GM18907 (cell line): Measurements from ENCODE around the gene CFAP119.
"Not testable (repeated sequence)": the region's sequence is repeated elsewhere in the genome, so short reads cannot be mapped to it uniquely, and the experiment has no call there.

Experiments
- ATAC-seq: cut with Tn5 transposase; IDR thresholded peaks from one replicate; pipeline ENCODE4 v1.9.1; 2021; ENCODE audit warnings: mild to moderate bottlenecking, moderate library complexity; ENCODE audit not compliant: unreplicated experiment

The CFAP119 gene

GRCh38 chr16:30761928-30762902, at the start of gene CFAP119, which contains the start of gene RNF40:
Gene CFAP119, minus strand, starts transcription at chr16:30762062. Its CDS starts 314 bp downstream, at chr16:30761748.
Gene RNF40, plus strand, starts transcription at chr16:30762322. Its CDS starts 224 bp downstream, at chr16:30762546.
- ATAC-seq, result peak; percentile 86

- ATAC-seq, result not testable (repeated sequence)
Measured at GRCh38 chr16:30809675-30810074, 47.8 kb upstream of the CFAP119 start.

GRCh38 chr16:30808890-30809426, 47.1 kb upstream of the CFAP119 start:
- ATAC-seq, result not testable (repeated sequence)

GRCh38 chr16:30808146-30808545, 46.3 kb upstream of the CFAP119 start:
- no peak for ATAC-seq

GRCh38 chr16:30805370-30806169, 43.7 kb upstream of the CFAP119 start:
- peak; percentile 53 for ATAC-seq

GRCh38 chr16:30805056-30805369, 43.2 kb upstream of the CFAP119 start:
- ATAC-seq, result peak; percentile 6

GRCh38 chr16:30802936-30803335, 41.1 kb upstream of the CFAP119 start:
- no peak for ATAC-seq

GRCh38 chr16:30797670-30798309, 35.9 kb upstream of the CFAP119 start:
- no peak for ATAC-seq

GRCh38 chr16:30794634-30795033, 32.8 kb upstream of the CFAP119 start:
- no peak for ATAC-seq

GRCh38 chr16:30793508-30794069, 31.7 kb upstream of the CFAP119 start:
- no peak for ATAC-seq

GRCh38 chr16:30787613-30788378, 25.9 kb upstream of the CFAP119 start:
- no peak for ATAC-seq

GRCh38 chr16:30786936-30787612, 25.2 kb upstream of the CFAP119 start, which contains the start of gene ZNF629:
Gene ZNF629, minus strand, starts transcription at chr16:30787205. Its CDS starts 2,723 bp downstream, at chr16:30784482.
- no peak for ATAC-seq

GRCh38 chr16:30786115-30786935, 24.5 kb upstream of the CFAP119 start:
- no peak for ATAC-seq

GRCh38 chr16:30785126-30786106, 23.6 kb upstream of the CFAP119 start:
- no peak for ATAC-seq

- no peak for ATAC-seq
Measured at GRCh38 chr16:30784215-30784614, 22.4 kb upstream of the CFAP119 start.

GRCh38 chr16:30783280-30784109, 21.6 kb upstream of the CFAP119 start:
- no peak for ATAC-seq
